ENCODE data around the gene VSIG1. TPM values are rescaled to one million over a fixed set of nuclear protein-coding genes. Genes with fewer than 3 reads are reported as not detected.
A peak's percentile ranks its signal among the peaks of the same experiment; 100 is the strongest.

VSIG1 gene
- polyA plus RNA-seq, 5 donors, result 0.24 to 0.59 (median 0.36) TPM

- DNase-seq, result no peak
Observed at GRCh38 chrX:108064001-108064400, 19.1 kb downstream of the VSIG1 start.

- DNase-seq, result no peak
Observed at GRCh38 chrX:108064613-108065012, 19.7 kb downstream of the VSIG1 start.

GRCh38 chrX:108068121-108068520, 23.3 kb downstream of the VSIG1 start:
- no peak for DNase-seq

GRCh38 chrX:108070891-108071290, 26.0 kb downstream of the VSIG1 start:
- no peak for DNase-seq

DNA sequence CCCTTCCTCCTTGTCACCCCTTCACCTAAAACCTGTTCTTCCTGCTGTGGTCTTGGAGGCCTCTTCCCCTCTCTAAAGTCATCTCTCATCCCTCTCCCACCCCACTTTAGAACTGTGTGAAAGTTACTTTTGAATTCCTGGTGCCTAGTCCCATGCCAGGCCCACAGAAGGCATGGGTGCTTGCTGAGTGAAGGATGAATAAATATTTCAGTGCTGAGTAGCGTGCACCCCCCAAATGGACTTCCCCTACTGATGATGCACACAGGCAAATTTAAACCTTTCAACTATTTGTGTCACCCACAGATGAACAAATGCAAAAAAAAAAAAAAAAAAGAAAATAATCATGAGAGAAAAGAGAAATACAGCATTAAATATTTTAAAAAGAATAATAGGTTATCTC, 26.7 kb downstream of the VSIG1 start:
- DNase-seq, result no peak

DNA sequence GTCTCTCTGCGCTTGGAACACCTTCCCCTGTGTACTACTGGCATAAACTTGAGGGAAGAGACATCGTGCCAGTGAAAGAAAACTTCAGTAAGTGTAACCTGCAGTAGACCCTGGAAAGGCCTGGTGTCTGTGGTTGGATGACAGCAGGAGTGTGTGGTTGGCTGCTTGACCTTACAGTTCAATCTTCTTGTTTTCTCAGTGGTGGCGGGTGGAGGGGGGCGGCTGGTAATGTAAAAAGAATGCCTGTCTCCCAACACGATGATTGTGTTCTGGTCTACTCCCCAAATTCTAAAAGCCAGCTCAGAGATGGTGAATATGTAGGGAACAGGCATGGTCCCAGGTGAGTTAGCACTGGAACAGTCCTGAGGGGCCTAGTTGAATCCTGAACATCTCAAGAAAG, 27.9 kb downstream of the VSIG1 start:
- DNase-seq, result no peak

DNA sequence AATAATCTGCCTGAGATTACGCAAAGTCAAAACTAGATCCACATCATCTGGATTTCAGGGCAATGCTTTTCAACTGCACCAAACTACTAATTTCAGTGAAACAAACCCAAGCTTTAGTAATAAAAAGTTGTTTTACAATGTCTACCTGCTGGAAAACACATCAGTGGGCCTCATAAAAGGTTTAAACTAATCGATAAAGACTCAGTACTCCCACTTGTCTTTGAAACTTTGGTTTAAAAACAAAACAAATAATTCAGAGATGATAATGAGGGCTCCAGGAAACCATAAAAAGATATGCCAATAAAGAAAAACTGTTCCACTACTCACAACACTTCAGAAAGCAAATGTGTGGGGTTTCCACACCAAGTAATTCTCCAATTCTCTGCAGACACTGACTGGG, 36.2 kb downstream of the VSIG1 start:
- no peak for DNase-seq

DNA sequence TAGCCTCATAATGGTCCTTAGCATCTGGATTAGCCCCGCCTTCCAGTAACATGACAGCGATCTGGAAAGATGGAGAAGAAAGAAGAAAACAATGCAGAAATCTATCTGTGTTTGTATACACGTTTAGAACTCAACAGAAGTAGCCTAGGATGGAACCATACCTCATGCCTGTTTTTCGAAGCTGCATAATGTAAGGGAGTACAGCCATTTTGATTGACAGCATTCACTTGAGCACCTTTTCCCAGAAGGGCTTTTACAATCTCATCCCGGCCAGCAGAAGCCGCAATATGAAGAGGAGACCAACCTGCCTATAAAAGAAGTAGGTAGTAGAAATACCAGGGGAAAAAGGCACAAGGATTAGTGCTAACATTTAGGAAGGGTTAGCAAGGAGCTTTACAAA, 42.9 kb downstream of the VSIG1 start:
- DNase-seq, result no peak

- no peak for DNase-seq
Observed at GRCh38 chrX:108088511-108088910, 43.6 kb downstream of the VSIG1 start.

DNA sequence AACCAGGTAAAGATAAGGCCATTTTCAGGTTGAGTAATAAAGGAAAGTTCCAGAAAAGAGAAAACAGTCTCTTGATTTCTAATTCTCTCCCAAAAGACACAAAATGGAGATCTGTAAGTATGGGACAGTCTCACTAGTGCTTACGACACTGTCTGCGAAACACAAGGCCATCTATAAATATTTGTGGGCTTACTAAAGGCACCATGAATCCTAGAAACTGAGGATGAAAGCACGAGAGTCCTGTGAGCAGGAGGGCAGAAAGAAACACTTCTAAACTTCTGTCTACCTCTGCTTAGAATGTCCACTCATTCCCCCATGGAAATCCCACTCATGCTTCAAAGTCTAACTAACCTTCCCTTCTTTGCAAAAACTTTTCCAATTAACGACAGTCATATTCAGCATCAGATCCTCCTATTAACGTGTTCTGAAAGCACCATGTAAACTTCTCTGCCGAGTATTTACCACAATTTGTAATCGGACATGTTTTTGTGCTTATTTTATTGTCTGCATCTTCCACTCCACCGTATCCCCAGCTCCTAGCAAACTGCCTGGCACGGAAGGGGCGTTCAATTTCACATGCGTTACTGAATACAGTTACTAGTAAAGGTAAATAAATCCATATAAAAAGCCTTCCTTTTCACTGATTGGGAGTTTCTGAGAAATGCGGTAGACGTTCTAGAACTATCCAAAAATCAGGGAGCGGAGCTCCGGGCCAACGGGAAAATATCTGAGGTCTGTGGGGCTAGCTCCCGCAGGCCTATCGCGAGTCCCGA, 45.8 kb downstream of the VSIG1 start:
- DNase-seq, result peak; percentile 10 to 21

DNA sequence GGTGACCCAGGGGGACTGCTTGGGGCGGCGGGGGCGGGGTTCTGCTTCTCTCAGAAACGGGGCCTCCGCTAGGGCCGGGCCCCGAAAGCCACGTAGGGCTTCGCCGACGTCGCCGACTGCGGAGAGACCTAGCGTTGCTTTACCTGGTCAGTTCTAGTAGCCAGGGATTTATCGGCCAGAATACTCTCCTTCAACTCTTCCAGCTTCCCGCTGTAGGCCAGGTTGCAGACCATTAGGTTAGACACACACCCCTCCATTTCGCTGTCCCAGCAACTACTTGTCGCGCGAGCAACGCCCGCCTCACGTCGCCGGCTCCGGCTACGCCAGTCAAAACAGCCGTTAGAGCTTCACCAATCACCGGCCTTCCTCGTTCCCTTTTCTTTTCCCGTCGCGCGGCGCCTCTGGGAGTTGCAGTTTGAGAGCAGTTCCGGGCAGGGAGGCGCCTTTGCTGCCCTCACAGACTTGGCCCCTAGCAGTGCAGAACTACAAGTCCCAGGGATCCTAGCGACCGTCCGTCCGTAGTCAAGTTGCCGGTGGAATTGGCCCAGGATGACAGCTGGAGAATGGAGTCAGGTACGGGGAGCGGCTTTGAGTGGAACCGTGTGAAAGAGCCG, 46.5 kb downstream of the VSIG1 start, which contains the start of the genes ATG4A and PSMD10:
TSS of gene ATG4A (plus strand) at position 515 of the 614 bp plus-strand sequence. CDS start at position 564, 49 bp downstream.
TSS of gene PSMD10 (minus strand) at position 279 of the 614 bp plus-strand sequence. CDS start at position 257, 22 bp downstream.
- peak; percentile 88 to 91 for DNase-seq

GRCh38 chrX:108091878-108092291, 47.0 kb downstream of the VSIG1 start:
- DNase-seq, result peak in 1 of 2 donors; percentile 5

GRCh38 chrX:108097380-108097779, 52.5 kb downstream of the VSIG1 start:
- no peak for DNase-seq

DNA sequence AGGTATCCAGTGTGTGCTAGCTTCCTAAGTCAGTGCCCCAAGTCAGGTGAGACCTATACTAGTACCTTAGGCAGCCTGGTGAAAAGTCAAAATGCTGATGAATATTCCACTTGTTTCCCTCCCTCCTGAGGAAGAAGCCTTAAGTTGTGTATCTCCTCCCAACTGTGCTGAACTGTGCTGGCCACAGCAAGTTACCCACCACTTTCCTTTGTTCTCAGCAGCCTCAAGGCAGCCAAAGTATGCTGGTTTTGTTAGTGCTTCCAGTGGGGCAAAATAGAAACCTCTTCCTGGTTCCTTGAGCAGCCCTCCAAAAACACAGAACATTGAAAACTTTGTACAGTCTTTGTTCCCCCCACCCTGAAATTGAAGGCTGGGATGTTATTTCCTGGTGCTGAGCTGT, 60.6 kb downstream of the VSIG1 start:
- no peak for DNase-seq

- DNase-seq, result no peak
Observed at GRCh38 chrX:108114541-108114940, 69.7 kb downstream of the VSIG1 start.

GRCh38 chrX:108117988-108118387, 73.1 kb downstream of the VSIG1 start:
- peak; percentile 46 for DNase-seq

DNA sequence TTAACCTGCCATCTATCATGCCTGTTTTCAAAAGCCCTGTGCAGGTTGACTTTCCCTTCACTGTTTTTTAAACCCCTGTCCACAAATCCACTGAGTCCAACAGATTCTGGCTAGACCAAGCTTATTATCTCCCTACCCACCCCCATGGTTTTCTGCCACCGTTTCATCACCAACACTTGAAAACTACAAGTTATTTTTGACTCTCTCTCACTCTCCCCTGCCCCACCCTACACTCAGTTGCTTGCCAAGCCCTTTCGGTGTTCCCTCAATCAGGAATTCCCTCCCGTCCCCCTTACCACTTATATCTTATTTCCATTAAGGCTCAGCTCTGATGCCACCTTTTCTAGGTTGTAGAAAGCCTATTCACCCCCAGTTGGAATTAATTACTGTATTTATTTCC, 76.4 kb downstream of the VSIG1 start:
- no peak for DNase-seq

GRCh38 chrX:108122748-108123147, 77.9 kb downstream of the VSIG1 start:
- no peak for DNase-seq

DNA sequence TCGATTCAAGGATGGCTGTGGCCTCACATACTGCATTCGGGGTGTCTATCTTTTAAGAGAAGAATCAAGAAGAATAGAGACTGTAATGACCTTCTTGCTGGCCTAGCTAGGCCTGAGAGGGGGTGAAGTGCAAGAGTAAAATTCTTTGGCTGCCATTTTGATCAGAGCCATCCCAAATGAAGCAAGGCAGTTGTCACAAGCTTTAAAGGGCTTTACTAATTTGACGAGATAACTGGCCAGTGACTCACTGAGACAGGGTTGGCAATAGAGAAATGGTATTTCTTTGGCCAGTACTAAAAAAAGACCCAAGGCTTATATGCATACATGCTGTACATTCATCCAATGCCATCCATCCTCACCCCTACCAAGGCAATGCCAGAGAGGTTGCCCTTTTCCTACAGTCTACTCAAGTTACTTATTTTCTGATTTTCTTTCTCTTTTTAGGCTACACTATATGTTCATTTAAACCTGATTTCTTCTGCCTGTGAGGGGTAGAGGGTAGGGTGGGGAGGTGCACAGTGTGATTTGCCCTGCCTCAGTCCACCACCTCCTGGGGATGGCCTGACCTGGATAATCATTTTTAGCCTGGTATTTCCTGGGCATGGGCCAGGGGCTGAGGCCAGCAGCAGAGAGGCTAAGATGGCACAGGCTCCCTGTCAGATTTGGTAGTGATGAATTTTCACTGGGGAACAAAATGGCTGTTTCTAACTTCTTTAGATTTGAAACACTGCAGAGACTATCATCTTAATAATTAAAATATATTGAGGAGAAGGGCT, 78.9 kb downstream of the VSIG1 start:
- no peak for DNase-seq

DNA sequence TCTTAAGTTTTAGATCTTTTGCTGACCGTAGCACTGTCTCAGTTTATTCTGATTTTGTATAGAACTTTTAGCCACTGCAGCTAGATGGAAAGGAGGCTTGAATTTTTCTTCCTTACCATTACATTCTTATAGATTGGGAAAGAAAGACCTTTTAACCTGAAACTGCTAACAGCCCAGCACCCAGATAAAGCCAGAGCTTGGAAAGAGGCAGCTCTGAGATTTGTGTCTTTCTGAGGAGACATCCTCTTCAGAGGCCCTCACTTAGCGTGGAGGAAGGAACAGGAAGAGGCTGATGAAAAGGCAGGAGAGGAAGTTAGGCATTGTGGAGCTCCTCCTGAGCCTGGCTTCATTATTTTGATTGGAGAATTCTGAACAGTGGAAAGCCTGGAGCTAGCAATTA, 81.8 kb downstream of the VSIG1 start:
- DNase-seq, result no peak

DNA sequence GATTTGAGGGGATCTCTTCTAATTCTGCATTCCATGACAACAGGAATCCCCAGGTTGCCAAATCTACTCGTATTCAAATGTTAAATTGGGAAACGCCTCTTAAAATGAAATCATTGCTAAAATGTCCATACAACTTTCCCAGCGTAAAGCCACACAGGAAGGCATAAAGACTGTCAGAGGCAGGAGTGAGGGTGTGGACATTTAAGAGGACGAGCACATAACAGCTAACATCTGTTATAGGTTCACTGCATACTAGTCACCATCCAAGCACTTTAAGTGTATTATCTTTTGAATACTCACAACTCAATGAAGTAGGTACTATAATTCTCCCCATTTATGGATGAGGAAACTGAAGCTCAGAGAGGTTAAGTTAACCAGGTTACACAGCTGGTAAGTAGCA, 82.3 kb downstream of the VSIG1 start:
- DNase-seq, result no peak

Measured in right lung (tissue), 5 donors.